Upper lobe of left lung (tissue), 6 donors: ENCODE measurements around the gene TMEM132D. TPM values are rescaled to one million over a fixed set of nuclear protein-coding genes. Genes with fewer than 3 reads are reported as not detected.

Experiments
- ATAC-seq, 2 donors: fragments of 200-7000 bp; cut with Tn5 transposase; one replicate each; pipeline ENCODE4 v1.9.1; 2022; ENCODE audit warnings: mild to moderate bottlenecking in 2 of 2, moderate library complexity in 2 of 2; ENCODE audit not compliant: low FRiP score in 2 of 2
- DNase-seq, 2 donors: peaks; one replicate each; pipeline ENCODE4 v3.0.0-alpha.2; 2019 to 2020
- H3K27ac ChIP-seq, 4 donors: fragments of 200-600 bp; sonication (generic); one replicate each; pipeline ENCODE4 v1.5.1; 2016 to 2019
- H3K27me3 ChIP-seq, 4 donors: fragments of 200-600 bp; sonication (generic); one replicate each; pipeline ENCODE4 v1.5.1; 2017 to 2019
- H3K36me3 ChIP-seq, 4 donors: fragments of 200-600 bp; sonication (generic); one replicate each; pipeline ENCODE4 v1.5.1; 2016 to 2019
- H3K4me1 ChIP-seq, 4 donors: fragments of 200-600 bp; sonication (generic); one replicate each; pipeline ENCODE4 v1.5.1; 2018 to 2019
- H3K4me3 ChIP-seq, 4 donors: fragments of 200-600 bp; sonication (generic); one replicate each; pipeline ENCODE4 v1.5.1; 2017 to 2019; ENCODE audit warnings: mild to moderate bottlenecking in 2 of 4, moderate library complexity in 1 of 4
- H3K9me3 ChIP-seq, 4 donors: fragments of 200-600 bp; sonication (generic); one replicate each; pipeline ENCODE4 v1.5.1; 2018 to 2019
- CTCF ChIP-seq, 6 experiments: fragments of 450-650 bp in 4 of 6; fragments of 200-600 bp in 2 of 6; sonication (generic) in 2 of 6; IDR thresholded peaks; one replicate each; pipeline ENCODE4 v1.5.1; 2016 to 2019; ENCODE audit warnings: antibody characterized with exemption in 6 of 6
- EP300 ChIP-seq, 4 donors: sonication (generic); formaldehyde crosslinking; IDR thresholded peaks; one replicate each; pipeline ENCODE4 v1.5.1; 2017; ENCODE audit warnings: antibody characterized with exemption in 4 of 4, control low read depth in 2 of 4
- POLR2A ChIP-seq, 4 donors: fragments of 450-650 bp; IDR thresholded peaks; one replicate each; pipeline ENCODE4 v1.5.1; 2016 to 2017; ENCODE audit warnings: antibody characterized with exemption in 4 of 4, mild to moderate bottlenecking in 2 of 4
- POLR2AphosphoS5 ChIP-seq, 2 donors: sonication (generic); formaldehyde crosslinking; IDR thresholded peaks; one replicate each; pipeline ENCODE4 v1.5.1; 2017; ENCODE audit warnings: antibody characterized with exemption in 2 of 2
- WGBS, 2 donors: methylation state at CpG; one replicate each; pipeline ENCODE4 v1.1.5; 2017 to 2018; 5-methylcytosine and 5-hydroxymethylcytosine counted together
- total RNA-seq, 6 donors: library from RNA; depleted of rRNA in 4 of 6; stranded (reverse); fragments of >200 nt in 4 of 6; gene quantifications; one replicate each; pipeline versions ENCODE4 v1.1.0 to v1.2.1, GENCODE V29; 2016 to 2021
- donor health status: DM: no; HTN: no; CAD: no; lungs with moderate emphysema.
- donor health status: DM: no; HTN: yes; CAD: no; lungs with severe emphysema.

TMEM132D gene
- total RNA-seq, 6 donors from 2014 or later, result 0.30 to 1.0 (median 0.79) TPM; not detected in 1

GRCh38 chr12:129136694-129137325 is 767.0 kb downstream of the TMEM132D start:
- 93 to 97% methylated on average over 3 of the region's 3 CpGs for WGBS, 2 donors
- no peaks in the 10 kb centered on the region for H3K4me1 ChIP-seq
- DNase-seq, result no peak
- H3K36me3 ChIP-seq, result no peaks in the 10 kb centered on the region
- H3K9me3 ChIP-seq, result no peaks in the 10 kb centered on the region
- no peak overlapping the region for H3K4me3 ChIP-seq
- no peak for ATAC-seq
- H3K27ac ChIP-seq, result no peak overlapping the region
- H3K27me3 ChIP-seq, result no peaks in the 10 kb centered on the region
- TF ChIP-seq CTCF (IDR thresholded peaks at IDR 0.05) (no peak), EP300 (IDR thresholded peaks at IDR 0.05) (no peak), POLR2AphosphoS5 (IDR thresholded peaks at IDR 0.05) (no peak), POLR2A (IDR thresholded peaks at IDR 0.05) (no peak)

GRCh38 chr12:129127771-129128170 is 776.1 kb downstream of the TMEM132D start:
- DNase-seq (no peak), ATAC-seq (no peak)
- no peak overlapping the region for H3K4me3 ChIP-seq
- WGBS, 2 donors, result 71 to 83% methylated on average over 11 to 12 of the region's 12 CpGs
- H3K27ac ChIP-seq, result no peak overlapping the region
- H3K9me3 ChIP-seq, result peaks cover 0 to 5% (median 0%) of the 10 kb centered on the region in 4 donors
- H3K36me3 ChIP-seq, result no peaks in the 10 kb centered on the region
- no peaks in the 10 kb centered on the region for H3K4me1 ChIP-seq
- H3K27me3 ChIP-seq, result no peaks in the 10 kb centered on the region
- no peak for TF ChIP-seq POLR2AphosphoS5 (IDR thresholded peaks at IDR 0.05)
- no peak for TF ChIP-seq POLR2A (IDR thresholded peaks at IDR 0.05)
- TF ChIP-seq CTCF (IDR thresholded peaks at IDR 0.05), result no peak
- no peak for TF ChIP-seq EP300 (IDR thresholded peaks at IDR 0.05)

- Histone ChIP-seq H3K9me3 (peaks cover 0 to 5% (median 0%) of the 10 kb centered on the region in 4 donors), H3K36me3 (no peaks in the 10 kb centered on the region), H3K4me3 (no peak overlapping the region), H3K4me1 (no peaks in the 10 kb centered on the region), H3K27ac (no peak overlapping the region), H3K27me3 (no peaks in the 10 kb centered on the region)
- TF ChIP-seq POLR2AphosphoS5 (IDR thresholded peaks at IDR 0.05) (no peak), POLR2A (IDR thresholded peaks at IDR 0.05) (no peak), EP300 (IDR thresholded peaks at IDR 0.05) (no peak), CTCF (IDR thresholded peaks at IDR 0.05) (no peak)
- ATAC-seq (no peak), DNase-seq (no peak)
- WGBS, 2 donors, result 80% methylated on average over 9 of the region's 9 CpGs
These were observed 776.6 kb downstream of the TMEM132D start for GRCh38 chr12:129127211-129127610.

GRCh38 chr12:129119537-129119936 is 784.3 kb downstream of the TMEM132D start:
- DNase-seq, result no peak
- Histone ChIP-seq H3K4me3 (no peak overlapping the region), H3K27ac (no peak overlapping the region), H3K36me3 (no peaks in the 10 kb centered on the region), H3K27me3 (no peaks in the 10 kb centered on the region), H3K9me3 (no peaks in the 10 kb centered on the region), H3K4me1 (no peaks in the 10 kb centered on the region)
- WGBS, 2 donors, result 57 to 67% methylated on average over 1 of the region's 1 CpG
- TF ChIP-seq POLR2AphosphoS5 (IDR thresholded peaks at IDR 0.05) (no peak), POLR2A (IDR thresholded peaks at IDR 0.05) (no peak), CTCF (IDR thresholded peaks at IDR 0.05) (no peak), EP300 (IDR thresholded peaks at IDR 0.05) (no peak)
- ATAC-seq, result no peak

GRCh38 chr12:129115558-129115957 is 788.3 kb downstream of the TMEM132D start:
- DNase-seq, result no peak
- ATAC-seq, result no peak
- H3K4me3 ChIP-seq, result no peak overlapping the region
- H3K36me3 ChIP-seq, result no peaks in the 10 kb centered on the region
- no peaks in the 10 kb centered on the region for H3K9me3 ChIP-seq
- TF ChIP-seq POLR2AphosphoS5 (IDR thresholded peaks at IDR 0.05) (no peak), CTCF (IDR thresholded peaks at IDR 0.05) (no peak), EP300 (IDR thresholded peaks at IDR 0.05) (no peak), POLR2A (IDR thresholded peaks at IDR 0.05) (no peak)
- H3K4me1 ChIP-seq, result no peaks in the 10 kb centered on the region
- no peak overlapping the region for H3K27ac ChIP-seq
- no peaks in the 10 kb centered on the region for H3K27me3 ChIP-seq
- WGBS, 2 donors, result 90% methylated on average over 5 of the region's 5 CpGs
